GM18519 (cell line): ENCODE results near the gene CCDC70.

Source experiments
- ATAC-seq: cut with Tn5 transposase; IDR thresholded peaks from one replicate; pipeline ENCODE4 v1.9.1; 2021; ENCODE audit warnings: mild to moderate bottlenecking, moderate library complexity; ENCODE audit not compliant: unreplicated experiment, low FRiP score

CCDC70 gene

GRCh38 chr13:51856027-51856736 lies 5.6 kb upstream of the CCDC70 start:
- no peak for ATAC-seq

- no peak for ATAC-seq
These were observed 4.8 kb upstream of the CCDC70 start for GRCh38 chr13:51856998-51857397.

- ATAC-seq, result no peak
These were observed 3.1 kb upstream of the CCDC70 start for GRCh38 chr13:51858433-51859247.

- ATAC-seq, result no peak
These were observed 1.2 kb downstream of the CCDC70 start for GRCh38 chr13:51862957-51863356.

GRCh38 chr13:51865838-51866237 lies 4.1 kb downstream of the CCDC70 start:
- no peak for ATAC-seq

- ATAC-seq, result no peak
These were observed 5.3 kb downstream of the CCDC70 start for GRCh38 chr13:51867062-51867461.

GRCh38 chr13:51869916-51870315 lies 8.1 kb downstream of the CCDC70 start:
- no peak for ATAC-seq

- ATAC-seq, result no peak
These were observed 8.8 kb downstream of the CCDC70 start for GRCh38 chr13:51870616-51871015.

- ATAC-seq, result no peak
These were observed 11.5 kb downstream of the CCDC70 start for GRCh38 chr13:51873117-51873798.

- no peak for ATAC-seq
These were observed 12.1 kb downstream of the CCDC70 start for GRCh38 chr13:51873837-51874236.

GRCh38 chr13:51874651-51875050 lies 12.9 kb downstream of the CCDC70 start:
- ATAC-seq, result no peak

- no peak for ATAC-seq
These were observed 17.4 kb downstream of the CCDC70 start for GRCh38 chr13:51879133-51879532.

GRCh38 chr13:51881296-51881695 lies 19.5 kb downstream of the CCDC70 start:
- ATAC-seq, result no peak

GRCh38 chr13:51882570-51883225 lies 20.9 kb downstream of the CCDC70 start:
- ATAC-seq, result no peak

GRCh38 chr13:51883226-51883600 lies 21.4 kb downstream of the CCDC70 start:
- ATAC-seq, result no peak

- ATAC-seq, result no peak
These were observed 23.9 kb downstream of the CCDC70 start for GRCh38 chr13:51885651-51886050.

- ATAC-seq, result no peak
These were observed 25.7 kb downstream of the CCDC70 start for GRCh38 chr13:51887468-51887867.

GRCh38 chr13:51892657-51893056 lies 30.9 kb downstream of the CCDC70 start:
- no peak for ATAC-seq

- no peak for ATAC-seq
These were observed 32.5 kb downstream of the CCDC70 start for GRCh38 chr13:51894239-51894638.

GRCh38 chr13:51895906-51896888 lies 34.4 kb downstream of the CCDC70 start:
- no peak for ATAC-seq
